Mammary epithelial cell (primary cell): ENCODE data around the gene BAZ2B.

ENCODE experiments used
- EZH2 ChIP-seq: IDR thresholded peaks from 2 replicates; pipeline ENCODE4 v1.6.1; 2012; ENCODE audit warnings: low read length, inconsistent platforms, borderline replicate concordance
- TF ChIP-seq, protein P1 (sequence below), 2 donors: IDR thresholded peaks in 1 of 2; conservative IDR thresholded peaks in 1 of 2; 2 replicates each; pipeline ENCODE4 v1.5.1; 2011 to 2012; ENCODE audit warnings: inconsistent platforms in 2 of 2, low read length in 2 of 2, mild to moderate bottlenecking in 2 of 2, control low read depth in 1 of 2, low read depth in 1 of 2; ENCODE audit not compliant: insufficient read depth in 1 of 2; ENCODE audit errors: extremely low read depth in 1 of 2

DNA sequence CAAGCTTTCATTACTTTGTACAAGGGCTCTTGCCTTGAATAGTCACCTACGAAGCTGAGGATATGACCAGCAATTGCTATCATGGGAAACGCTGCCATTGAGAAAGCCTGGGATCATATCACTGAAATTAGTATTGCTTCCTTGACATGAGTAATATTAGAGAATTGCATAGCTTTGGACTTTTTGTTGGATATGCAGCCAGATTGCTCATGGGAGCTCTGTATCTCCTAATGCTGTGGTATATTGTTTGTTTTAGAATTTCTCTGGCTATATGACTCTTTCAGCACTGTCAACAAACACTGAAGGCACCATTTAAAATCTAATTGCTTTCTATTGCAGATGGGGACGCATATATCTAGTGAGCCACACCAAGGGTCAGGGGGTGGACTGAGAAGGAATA, 249.8 kb downstream of the BAZ2B start:
- TF ChIP-seq, protein P1, sequence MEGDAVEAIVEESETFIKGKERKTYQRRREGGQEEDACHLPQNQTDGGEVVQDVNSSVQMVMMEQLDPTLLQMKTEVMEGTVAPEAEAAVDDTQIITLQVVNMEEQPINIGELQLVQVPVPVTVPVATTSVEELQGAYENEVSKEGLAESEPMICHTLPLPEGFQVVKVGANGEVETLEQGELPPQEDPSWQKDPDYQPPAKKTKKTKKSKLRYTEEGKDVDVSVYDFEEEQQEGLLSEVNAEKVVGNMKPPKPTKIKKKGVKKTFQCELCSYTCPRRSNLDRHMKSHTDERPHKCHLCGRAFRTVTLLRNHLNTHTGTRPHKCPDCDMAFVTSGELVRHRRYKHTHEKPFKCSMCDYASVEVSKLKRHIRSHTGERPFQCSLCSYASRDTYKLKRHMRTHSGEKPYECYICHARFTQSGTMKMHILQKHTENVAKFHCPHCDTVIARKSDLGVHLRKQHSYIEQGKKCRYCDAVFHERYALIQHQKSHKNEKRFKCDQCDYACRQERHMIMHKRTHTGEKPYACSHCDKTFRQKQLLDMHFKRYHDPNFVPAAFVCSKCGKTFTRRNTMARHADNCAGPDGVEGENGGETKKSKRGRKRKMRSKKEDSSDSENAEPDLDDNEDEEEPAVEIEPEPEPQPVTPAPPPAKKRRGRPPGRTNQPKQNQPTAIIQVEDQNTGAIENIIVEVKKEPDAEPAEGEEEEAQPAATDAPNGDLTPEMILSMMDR (conservative IDR thresholded peaks at IDR 0.05 in 1 of 2, IDR thresholded peaks at IDR 0.05 in 1 of 2; ENCODE audit: extremely low read depth in 1 of 2, insufficient read depth in 1 of 2, low read depth in 1 of 2, low read length in 2 of 2), result no peak
- no peak for TF ChIP-seq EZH2
